NCI-H510A treated with DMSO at 0.1 percent for 48 hours (cell line): ENCODE results near the gene MBTPS1.

Experiments
- DNase-seq: peaks from one replicate; lab custom pipeline; 2025; lab: John Stamatoyannopoulos, UW

MBTPS1 gene

DNA sequence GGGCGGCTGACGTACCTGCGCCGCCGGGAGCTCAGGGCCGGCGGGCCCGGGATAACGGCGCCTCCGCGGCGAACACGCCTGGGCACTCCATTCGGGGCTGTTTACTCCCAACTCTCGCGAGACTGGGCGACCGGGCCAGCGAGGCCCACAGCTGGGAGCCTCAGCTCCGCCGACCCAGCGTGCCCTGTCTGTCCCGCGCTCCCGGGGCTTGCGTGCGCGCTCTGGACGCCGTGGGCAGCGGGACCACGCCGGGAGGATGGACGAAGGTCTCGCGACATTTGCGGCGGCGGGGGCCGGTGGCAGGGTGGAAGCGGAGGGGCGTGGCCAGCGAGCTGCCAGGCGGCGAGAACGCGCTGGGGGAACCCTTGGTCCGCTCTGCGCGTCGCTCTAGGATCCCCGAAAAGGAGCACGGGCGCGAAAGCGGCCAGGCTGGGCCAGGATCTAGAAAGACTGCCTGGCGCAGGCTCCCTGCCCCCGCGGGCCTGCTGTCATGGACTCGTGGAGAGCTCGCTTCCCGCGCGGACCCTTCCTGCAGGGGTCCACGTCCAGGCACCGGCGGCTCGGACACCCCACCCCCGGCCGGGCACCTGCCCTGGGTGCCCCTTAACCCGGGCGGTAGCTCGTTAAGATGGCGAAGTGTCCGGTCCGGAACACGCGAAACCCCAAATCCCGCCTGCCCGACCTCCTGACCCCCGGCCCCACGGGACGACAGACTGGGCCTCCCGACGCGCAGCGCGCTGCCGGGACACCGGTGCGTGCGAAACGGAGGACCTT is at the start of gene MBTPS1:
MBTPS1 (minus strand) TSS at position 223 of the 774 bp plus-strand sequence. CDS start 15,159 bp downstream, outside the sequence.
- peak; percentile 88 for DNase-seq

DNA sequence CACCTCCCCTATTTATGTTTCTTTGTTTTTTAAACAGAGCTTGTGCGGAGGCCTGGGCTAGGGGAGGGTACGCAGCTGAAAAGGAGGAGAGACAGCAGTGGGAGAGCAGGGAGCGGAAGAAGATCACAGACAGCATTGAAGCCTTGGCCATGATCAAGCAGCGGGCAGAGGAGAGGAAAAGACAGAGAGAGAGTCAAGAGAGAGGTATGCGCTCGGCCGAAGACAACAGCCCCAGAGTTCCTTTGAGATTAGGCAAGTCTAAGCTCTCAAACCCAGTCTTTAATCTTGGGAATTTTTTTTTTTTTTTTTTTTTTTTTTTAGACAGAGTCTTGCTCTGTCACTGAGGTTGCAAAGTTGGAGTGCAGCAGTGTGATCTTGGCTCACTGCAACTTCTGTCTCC is 49.0 kb upstream of the MBTPS1 start:
- DNase-seq, result no peak

GRCh38 chr16:84161801-84162200 is 45.1 kb upstream of the MBTPS1 start:
- no peak for DNase-seq

GRCh38 chr16:84161037-84161436 is 44.3 kb upstream of the MBTPS1 start:
- no peak for DNase-seq

GRCh38 chr16:84159800-84160199 is 43.1 kb upstream of the MBTPS1 start:
- DNase-seq, result no peak

DNA sequence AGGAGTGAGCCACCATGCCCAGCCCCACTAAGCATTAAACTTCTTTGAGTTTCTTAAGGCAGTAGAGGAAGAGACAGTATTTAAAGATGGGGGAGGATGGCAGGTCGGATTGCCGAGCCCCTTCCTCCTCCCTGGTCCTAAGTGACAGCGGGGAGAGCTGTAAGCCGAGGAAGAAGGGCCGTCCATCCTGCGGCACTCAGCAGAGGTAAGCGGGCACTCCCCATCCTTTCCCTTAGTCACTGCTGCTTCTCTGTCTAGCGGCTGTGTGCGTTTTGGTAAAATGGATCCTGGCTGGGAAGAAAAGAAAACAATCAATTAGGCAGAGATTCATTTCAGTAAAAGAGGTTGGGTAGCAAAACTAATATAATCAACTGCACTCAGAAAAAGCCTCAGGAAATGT is 42.3 kb upstream of the MBTPS1 start:
- no peak for DNase-seq

DNA sequence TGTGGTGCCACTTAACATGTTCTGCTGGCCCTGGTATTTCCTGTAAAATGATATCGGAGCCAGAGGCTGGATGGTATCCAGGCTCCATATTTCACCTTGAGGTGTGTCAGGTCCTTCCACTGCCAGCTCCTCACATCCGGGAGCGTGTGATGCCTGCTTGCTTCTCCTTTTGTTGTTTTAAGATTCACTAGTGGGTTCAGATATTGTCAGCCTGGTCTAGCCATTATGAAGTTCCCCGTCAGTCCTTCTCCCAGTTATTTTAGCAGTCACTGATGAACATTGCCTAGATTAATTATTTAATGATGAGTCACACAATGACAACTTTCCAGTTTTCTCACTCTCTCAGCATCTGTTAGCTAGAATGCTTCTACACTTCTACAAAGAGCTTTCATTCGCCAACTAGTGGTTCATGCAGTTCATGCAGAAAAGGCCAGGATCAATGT is 39.6 kb upstream of the MBTPS1 start:
- DNase-seq, result no peak

GRCh38 chr16:84155771-84156170 is 39.0 kb upstream of the MBTPS1 start:
- no peak for DNase-seq

- no peak for DNase-seq
Observed at GRCh38 chr16:84155226-84155625, 38.5 kb upstream of the MBTPS1 start.

- no peak for DNase-seq
Observed at GRCh38 chr16:84153660-84154214, 37.0 kb upstream of the MBTPS1 start.

GRCh38 chr16:84150926-84151325 is 34.2 kb upstream of the MBTPS1 start:
- no peak for DNase-seq

DNA sequence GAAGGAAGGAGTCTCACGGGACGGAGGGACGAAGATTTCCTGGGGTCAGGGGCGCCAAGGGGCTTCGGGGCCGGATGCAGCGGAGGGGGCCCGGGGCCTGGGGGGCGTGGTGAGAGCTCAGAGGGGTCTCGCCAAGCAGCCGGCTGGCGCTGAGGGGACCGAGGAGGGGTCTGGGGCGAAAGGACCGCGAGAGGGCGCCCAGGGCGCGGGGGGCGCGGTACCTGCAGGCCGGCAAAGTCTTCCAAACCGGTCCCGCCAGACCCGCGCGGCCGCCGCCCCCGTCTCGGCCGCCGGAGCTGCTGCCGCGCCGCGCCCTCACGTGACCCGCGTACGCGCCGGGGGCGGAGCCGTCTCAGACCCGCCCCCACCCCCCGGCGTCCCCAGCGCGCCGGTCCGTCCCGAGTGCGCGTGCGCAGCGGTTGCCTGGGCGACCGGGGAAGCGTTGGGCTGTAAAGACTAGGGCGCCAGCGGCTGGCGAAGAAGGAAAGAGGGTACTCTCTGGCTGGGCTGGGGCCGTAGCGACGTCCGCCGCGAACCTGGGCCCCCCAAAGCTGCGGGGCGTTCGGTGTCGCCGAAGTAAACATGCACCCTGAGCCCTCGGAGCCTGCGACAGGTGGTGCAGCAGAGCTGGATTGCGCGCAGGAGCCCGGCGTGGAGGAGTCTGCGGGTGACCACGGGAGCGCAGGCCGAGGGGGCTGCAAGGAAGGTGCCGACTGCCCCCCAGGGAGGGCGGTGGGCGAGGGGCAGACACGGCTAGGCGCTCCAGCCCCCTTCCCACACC is 28.3 kb upstream of the MBTPS1 start, which contains the start of the genes DNAAF1 and HSDL1:
DNAAF1 (plus strand) TSS at position 450 of the 781 bp plus-strand sequence; CDS start at position 583, 133 bp downstream.
HSDL1 (minus strand) TSS at position 319 of the 781 bp plus-strand sequence. CDS start 13,856 bp downstream, outside the sequence.
- DNase-seq, result peak; percentile 77

DNA sequence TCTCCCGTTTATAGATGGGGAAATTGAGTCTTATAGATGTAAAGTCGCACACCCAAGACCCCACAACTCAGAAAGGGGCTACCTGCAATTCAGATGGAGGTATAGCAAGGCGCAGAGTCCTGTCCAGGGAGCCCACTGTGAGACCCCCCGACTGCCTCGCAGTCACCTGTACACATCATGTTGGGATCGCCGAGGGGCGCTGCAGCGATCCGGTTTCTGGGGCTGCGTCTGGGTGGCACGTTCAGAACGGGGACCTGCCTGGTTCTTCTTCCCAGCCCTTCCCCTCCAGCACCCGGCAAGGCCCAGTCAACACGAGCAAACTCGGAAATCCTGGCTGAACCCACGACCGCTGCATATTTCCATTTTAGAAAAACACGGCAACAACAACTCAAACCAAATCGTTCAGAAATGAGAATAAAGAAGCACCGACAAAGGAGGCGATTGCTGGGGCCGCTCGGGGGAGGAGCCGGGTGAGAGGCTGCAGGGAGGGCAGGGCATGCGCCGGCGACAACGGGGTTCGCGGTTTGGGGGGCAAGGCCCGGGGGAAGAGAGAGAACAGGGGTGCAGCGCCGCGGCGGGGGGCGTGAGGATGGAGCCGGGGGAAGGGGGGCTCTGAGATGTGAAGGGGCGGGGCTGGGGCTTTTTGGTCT is 27.6 kb upstream of the MBTPS1 start:
- peak; percentile 25 for DNase-seq

DNA sequence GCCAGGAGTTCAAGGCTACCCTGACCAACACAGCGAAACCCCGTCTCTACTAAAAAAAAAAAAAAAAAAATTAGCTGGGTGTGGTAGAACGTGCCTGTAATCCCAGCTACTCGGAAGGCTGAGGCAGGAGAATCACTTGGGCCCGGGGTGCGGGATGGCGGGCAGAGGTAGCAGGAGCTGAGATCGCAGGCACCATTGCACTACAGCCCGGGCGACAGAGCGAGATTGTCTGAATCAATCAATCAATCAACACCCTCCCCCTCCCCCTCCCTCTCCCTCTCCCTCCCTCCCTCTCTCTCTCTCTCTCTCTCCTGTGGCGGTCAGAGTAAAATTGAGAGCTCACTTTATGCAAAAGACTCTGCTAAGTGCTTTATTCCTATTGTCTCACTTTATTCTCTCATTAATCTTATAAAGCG is 27.1 kb upstream of the MBTPS1 start:
- peak; percentile 38 for DNase-seq

DNA sequence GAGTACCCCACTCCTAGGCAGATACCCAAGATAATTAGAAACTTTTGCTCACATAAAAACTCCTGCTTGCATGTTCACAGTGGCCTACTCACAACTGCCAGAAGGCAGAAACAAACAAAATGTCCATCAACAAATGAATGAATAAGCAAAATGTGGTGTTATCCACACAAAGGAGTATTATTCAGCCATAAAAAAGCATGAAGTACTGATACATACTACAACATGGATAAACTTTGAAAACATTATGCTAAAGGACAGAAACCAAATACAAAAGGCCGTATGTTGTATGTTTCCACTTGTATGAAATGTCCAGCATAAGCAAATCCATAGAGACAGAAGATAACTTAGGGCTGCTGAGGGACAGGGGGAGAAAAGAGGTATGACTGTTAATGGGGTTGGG is 26.3 kb upstream of the MBTPS1 start:
- no peak for DNase-seq

DNA sequence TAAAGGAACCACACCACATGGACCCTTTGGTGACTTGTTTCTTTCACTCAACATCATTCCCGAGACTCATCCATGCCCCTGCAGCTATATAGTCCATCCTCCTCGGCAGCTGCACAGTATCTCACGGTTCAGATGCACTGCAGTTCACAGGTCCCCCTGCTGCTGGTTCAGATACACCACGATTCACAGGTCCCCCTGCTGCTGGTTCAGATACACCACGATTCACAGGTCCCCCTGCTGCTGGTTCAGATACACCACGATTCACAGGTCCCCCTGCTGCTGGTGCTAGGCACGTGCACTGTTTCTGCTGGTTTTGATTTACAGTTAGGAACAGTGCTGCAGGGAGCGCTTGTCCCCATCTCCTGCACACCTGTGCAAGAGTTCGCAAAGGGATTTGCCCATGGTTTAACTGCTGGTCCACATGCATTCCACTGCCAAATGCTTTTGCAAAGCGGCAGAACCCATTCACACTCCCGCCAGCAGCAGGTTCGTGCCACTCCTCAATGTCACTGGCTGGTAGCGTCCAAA is 24.5 kb upstream of the MBTPS1 start:
- DNase-seq, result peak; percentile 14

- DNase-seq, result no peak
Observed at GRCh38 chr16:84139628-84140258, 23.0 kb upstream of the MBTPS1 start.

GRCh38 chr16:84138824-84139627 is 22.3 kb upstream of the MBTPS1 start:
- DNase-seq, result peak; percentile 96

DNA sequence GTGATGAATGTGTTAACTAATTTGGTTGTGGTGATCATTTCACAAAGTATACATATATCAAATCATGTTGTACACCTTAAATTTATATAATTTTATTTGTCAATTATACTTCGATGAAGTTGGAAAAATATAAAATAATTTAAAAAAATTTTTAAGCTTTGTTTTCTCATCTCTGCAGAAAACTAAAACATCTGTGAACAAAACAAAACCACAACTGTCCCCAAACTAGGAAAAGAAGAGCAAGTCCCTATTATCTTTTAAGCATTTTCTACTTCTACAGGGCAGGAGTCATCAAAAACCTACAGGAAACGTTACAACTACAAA is 21.7 kb upstream of the MBTPS1 start:
- no peak for DNase-seq

- DNase-seq, result no peak
Observed at GRCh38 chr16:84137769-84138357, 21.1 kb upstream of the MBTPS1 start.
